Measurements from ENCODE around the gene WRAP73. TPM values are rescaled to one million over a fixed set of nuclear protein-coding genes. Genes with fewer than 3 reads are reported as not detected.

The WRAP73 gene
- polyA plus RNA-seq, 2 of the 4 experiments (the other 2 are of a cell fraction) = 15.4 to 16.1 TPM

DNA sequence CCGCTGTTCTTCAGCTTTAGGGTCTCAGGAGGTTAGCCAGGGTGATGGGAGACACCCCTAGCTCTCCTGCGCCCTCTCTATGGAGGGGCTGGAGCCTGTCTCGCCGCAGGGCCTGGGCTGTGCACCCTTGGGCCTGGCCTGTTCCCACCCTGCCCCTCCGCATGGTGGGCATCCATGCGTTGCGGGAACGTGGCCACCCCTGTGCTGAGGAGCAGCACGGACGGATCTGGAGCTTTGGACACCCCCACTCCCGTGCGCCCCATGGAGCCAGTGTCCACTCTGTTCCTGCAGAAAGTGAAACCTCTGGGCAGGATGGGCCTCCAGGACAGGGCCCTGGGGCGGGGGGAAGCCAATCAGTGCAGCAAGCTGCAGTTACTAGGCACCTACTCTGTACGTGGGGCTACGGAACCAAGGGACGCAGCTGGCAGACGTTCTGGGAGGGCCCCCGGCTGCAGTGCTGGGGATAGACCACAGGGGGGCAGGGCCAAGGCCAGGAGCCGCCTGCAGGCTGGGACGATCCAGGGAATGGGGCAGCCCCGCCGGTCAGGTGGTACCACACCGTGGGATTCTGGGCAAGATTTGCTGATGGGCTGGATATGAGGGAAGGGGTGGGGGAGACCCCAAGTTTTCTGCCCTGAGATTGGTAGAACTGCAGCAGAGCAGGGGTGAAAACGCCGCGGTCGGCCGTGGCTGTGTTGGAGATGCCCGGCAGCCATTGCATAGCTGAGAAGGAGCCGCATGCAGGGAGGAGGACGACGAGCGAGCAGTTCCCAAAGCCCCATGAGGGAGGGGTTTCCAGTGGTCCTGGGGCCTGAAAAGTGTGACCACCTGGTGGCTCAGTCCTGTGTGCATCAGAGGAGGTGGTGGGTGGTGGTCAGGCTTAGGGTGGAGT is 45.7 kb upstream of the WRAP73 start:
- peak; percentile 91 to 98 for ATAC-seq

GRCh38 chr1:3693321-3693720 is 43.4 kb upstream of the WRAP73 start:
- no peak overlapping the region for H3K4me3 ChIP-seq
- FAIRE-seq (no peak), ATAC-seq (no peak), DNase-seq (ENCODE audit: low read depth in 1 of 2, low spot score in 1 of 2) (no peak)
- H3K4me2 ChIP-seq = no peak overlapping the region
- POLR2A ChIA-PET = no interaction called here
- 54% methylated on average over 5 of the region's 11 CpGs for WGBS (ENCODE audit: missing lambda C conversion rate)
- H3K27ac ChIP-seq = no peak overlapping the region
- H3K9me3 ChIP-seq = no peaks in the 10 kb centered on the region
- no peak for TF ChIP-seq PHF8 (IDR thresholded peaks at IDR 0.05; ENCODE audit: borderline replicate concordance, low read depth)
- TF ChIP-seq E2F6 (IDR thresholded peaks at IDR 0.05; ENCODE audit: borderline replicate concordance, low read depth) = no peak
- no peak for TF ChIP-seq EP300 (IDR thresholded peaks at IDR 0.05)
- TF ChIP-seq NPAS2 (CRISPR knock-in tag; IDR thresholded peaks at IDR 0.05; ENCODE audit: borderline replicate concordance) = no peak
- TF ChIP-seq, protein P1, sequence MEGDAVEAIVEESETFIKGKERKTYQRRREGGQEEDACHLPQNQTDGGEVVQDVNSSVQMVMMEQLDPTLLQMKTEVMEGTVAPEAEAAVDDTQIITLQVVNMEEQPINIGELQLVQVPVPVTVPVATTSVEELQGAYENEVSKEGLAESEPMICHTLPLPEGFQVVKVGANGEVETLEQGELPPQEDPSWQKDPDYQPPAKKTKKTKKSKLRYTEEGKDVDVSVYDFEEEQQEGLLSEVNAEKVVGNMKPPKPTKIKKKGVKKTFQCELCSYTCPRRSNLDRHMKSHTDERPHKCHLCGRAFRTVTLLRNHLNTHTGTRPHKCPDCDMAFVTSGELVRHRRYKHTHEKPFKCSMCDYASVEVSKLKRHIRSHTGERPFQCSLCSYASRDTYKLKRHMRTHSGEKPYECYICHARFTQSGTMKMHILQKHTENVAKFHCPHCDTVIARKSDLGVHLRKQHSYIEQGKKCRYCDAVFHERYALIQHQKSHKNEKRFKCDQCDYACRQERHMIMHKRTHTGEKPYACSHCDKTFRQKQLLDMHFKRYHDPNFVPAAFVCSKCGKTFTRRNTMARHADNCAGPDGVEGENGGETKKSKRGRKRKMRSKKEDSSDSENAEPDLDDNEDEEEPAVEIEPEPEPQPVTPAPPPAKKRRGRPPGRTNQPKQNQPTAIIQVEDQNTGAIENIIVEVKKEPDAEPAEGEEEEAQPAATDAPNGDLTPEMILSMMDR (IDR thresholded peaks at IDR 0.05) = no peak
- no peak for TF ChIP-seq HMGXB4 (CRISPR knock-in tag; IDR thresholded peaks at IDR 0.05; ENCODE audit: borderline replicate concordance)
- TF ChIP-seq SREBF2 (IDR thresholded peaks at IDR 0.05) = no peak
- TF ChIP-seq MAFK (IDR thresholded peaks at IDR 0.05; ENCODE audit: partially characterized antibody) = no peak
- TF ChIP-seq ZSCAN20 (CRISPR knock-in tag; IDR thresholded peaks at IDR 0.05) = no peak
- no peak for TF ChIP-seq RARB (CRISPR knock-in tag; IDR thresholded peaks at IDR 0.05)
- no peak for TF ChIP-seq POLR2AphosphoS2 (conservative IDR thresholded peaks at IDR 0.05; ENCODE audit: low read length)
- TF ChIP-seq MAZ (IDR thresholded peaks at IDR 0.05; ENCODE audit: borderline replicate concordance, low read depth, low read length) = no peak
- TF ChIP-seq RFX5 (IDR thresholded peaks at IDR 0.05) = no peak
- TF ChIP-seq CBX8 (IDR thresholded peaks at IDR 0.05) = no peak
- no peaks in the 10 kb centered on the region; the same call in 2 of the 3 replicates for H3K4me1 ChIP-seq
- CTCF ChIA-PET = interaction anchor here (2.2 kb wide), 1 partner anchor 34 kb away, joined by 6 read pairs; no protein-coding TSS in a partner anchor

More for the DNA sequence above, 45.7 kb upstream of the WRAP73 start:
- H3K4me1 ChIP-seq = no peaks in the 10 kb centered on the region; the same call in 2 of the 3 replicates
- FAIRE-seq = no peak
- DNase-seq (ENCODE audit: low read depth in 1 of 2, low spot score in 1 of 2) = peak; percentile 40 to 76
- CTCF ChIA-PET = interaction anchor here (0.6 to 1.8 kb wide), 22 partner anchors 10 to 106 kb away, joined by 3 to 17 read pairs (median 4); partner anchors contain the start of gene LRRC47
- WGBS (ENCODE audit: missing lambda C conversion rate) = 0% methylated on average over 18 of the region's 33 CpGs
- POLR2A ChIA-PET = interaction anchor here (0.6 kb wide), 1 partner anchor 29 kb away, joined by 3 read pairs; no protein-coding TSS in a partner anchor
- H3K9me3 ChIP-seq = no peaks in the 10 kb centered on the region
- peak overlapping the region; percentile 29 to 79; a peak in 5 of 6 replicates for H3K27ac ChIP-seq
- H3K4me3 ChIP-seq = peak overlapping the region; percentile 39
- peak overlapping the region; percentile 80 for H3K4me2 ChIP-seq
- no peak for TF ChIP-seq KDM1A (IDR thresholded peaks at IDR 0.05; ENCODE audit: low read depth)
- TF ChIP-seq RAD21 (conservative IDR thresholded peaks at IDR 0.05 in 1 of 2, IDR thresholded peaks at IDR 0.05 in 1 of 2) = peak; percentile 29 to 37; a peak in 3 of 5 replicates
- TF ChIP-seq, protein P1 (IDR thresholded peaks at IDR 0.05) = peak; percentile 53
- peak; percentile 51 for TF ChIP-seq SMC3 (IDR thresholded peaks at IDR 0.05)
- TF ChIP-seq JUNB (IDR thresholded peaks at IDR 0.05) = no peak
- peak; percentile 53 for TF ChIP-seq MAX (IDR thresholded peaks at IDR 0.05)
